KG1 (cell line): Measurements from ENCODE around the gene FSTL1.

Source experiments
- DNase-seq: peaks from one replicate; lab custom pipeline; 2025; lab: John Stamatoyannopoulos, UW

The FSTL1 gene

GRCh38 chr3:120468635-120469295, 18.0 kb upstream of the FSTL1 start:
- DNase-seq: no peak

- DNase-seq: no peak
Observed at GRCh38 chr3:120462409-120462959, 11.7 kb upstream of the FSTL1 start.

- no peak for DNase-seq
Observed at GRCh38 chr3:120461416-120461815, 10.6 kb upstream of the FSTL1 start.

GRCh38 chr3:120460862-120461261, 10.1 kb upstream of the FSTL1 start:
- no peak for DNase-seq

GRCh38 chr3:120460181-120460790, 9.5 kb upstream of the FSTL1 start:
- DNase-seq: no peak

GRCh38 chr3:120459196-120459595, 8.4 kb upstream of the FSTL1 start:
- no peak for DNase-seq

GRCh38 chr3:120457827-120458226, 7.0 kb upstream of the FSTL1 start:
- no peak for DNase-seq

DNA sequence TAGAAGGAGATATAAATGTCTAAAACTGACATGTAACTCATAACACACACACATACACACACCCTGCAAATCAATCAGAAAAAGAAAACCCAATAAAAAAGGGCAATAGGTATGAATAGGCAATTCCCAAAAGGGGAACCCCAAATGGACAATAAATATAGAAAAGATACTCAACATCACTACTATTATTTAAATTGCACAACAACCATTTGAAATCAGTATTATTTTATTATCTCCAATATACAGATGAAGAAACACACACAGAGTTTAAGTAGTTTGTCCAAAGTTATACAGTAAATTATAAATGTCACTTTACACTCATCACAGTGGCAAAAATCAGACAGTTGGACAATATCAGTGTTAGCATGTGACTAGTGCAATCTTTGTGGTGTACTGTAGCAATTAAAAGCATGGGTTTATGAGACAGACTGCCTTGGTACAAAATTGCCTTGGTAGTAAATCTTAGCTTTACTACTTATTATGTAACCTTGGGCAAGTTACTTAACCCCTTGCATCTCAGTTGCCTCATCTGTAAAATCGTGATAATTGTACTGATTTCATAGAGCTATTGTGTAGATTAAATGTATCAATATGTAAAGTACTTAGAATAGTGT, 3.4 kb upstream of the FSTL1 start:
- DNase-seq: no peak

- DNase-seq: no peak
Observed at GRCh38 chr3:120452816-120453215, 2.0 kb upstream of the FSTL1 start.

GRCh38 chr3:120451806-120452205, 1.0 kb upstream of the FSTL1 start:
- no peak for DNase-seq

- DNase-seq: no peak
Observed at GRCh38 chr3:120451272-120451761, 525 bp upstream of the FSTL1 start.

- DNase-seq: no peak
Observed at GRCh38 chr3:120449701-120450599, 842 bp downstream of the FSTL1 start.

DNA sequence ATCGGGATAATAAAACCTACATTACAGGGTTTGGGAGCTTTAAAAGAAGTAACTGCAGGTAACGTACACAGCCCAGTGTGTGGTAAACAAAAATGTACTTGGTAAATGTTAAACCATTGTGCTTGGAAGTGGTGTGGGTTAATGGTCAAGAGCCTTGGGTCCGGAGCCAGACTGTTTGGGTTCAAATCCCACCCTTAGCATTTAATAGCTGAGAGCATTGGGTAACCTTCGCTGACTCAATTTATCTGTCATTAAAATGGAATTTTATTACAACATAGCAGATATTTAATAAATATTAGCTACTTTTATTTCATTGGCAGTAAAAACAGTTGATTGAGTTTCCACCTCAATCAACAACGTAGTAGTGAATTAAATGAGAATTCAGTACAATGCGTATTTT, 1.5 kb downstream of the FSTL1 start:
- no peak for DNase-seq

GRCh38 chr3:120448756-120449155, 2.0 kb downstream of the FSTL1 start:
- no peak for DNase-seq

GRCh38 chr3:120446891-120447668, 3.7 kb downstream of the FSTL1 start:
- no peak for DNase-seq

- no peak for DNase-seq
Observed at GRCh38 chr3:120445654-120446053, 5.1 kb downstream of the FSTL1 start.

- DNase-seq: no peak
Observed at GRCh38 chr3:120443626-120444123, 7.1 kb downstream of the FSTL1 start.

DNA sequence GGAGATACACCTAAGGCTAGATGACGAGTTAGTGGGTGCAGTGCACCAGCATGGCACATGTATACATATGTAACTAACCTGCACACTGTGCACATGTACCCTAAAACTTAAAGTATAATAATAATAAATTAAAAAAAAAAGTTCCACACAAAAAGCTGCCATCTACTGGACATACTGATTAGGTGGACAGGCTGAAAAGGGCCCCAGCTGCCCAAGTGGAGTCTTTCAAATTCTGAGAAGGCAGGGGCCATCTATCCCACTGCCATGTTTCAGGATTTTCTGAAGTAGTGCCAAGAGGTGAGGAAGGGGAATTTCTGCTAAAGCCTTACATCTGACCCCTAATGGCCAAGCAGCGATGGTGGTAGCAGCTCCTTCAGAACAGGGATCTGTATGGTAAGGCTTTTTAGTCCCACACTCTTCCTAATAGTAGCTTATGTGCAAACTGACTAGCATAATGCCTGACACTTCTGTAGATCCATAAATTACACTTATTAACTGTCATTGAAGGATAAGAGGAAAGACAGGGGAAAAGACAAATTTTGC, 7.7 kb downstream of the FSTL1 start:
- no peak for DNase-seq

- DNase-seq: no peak
Observed at GRCh38 chr3:120441776-120442175, 9.0 kb downstream of the FSTL1 start.

DNA sequence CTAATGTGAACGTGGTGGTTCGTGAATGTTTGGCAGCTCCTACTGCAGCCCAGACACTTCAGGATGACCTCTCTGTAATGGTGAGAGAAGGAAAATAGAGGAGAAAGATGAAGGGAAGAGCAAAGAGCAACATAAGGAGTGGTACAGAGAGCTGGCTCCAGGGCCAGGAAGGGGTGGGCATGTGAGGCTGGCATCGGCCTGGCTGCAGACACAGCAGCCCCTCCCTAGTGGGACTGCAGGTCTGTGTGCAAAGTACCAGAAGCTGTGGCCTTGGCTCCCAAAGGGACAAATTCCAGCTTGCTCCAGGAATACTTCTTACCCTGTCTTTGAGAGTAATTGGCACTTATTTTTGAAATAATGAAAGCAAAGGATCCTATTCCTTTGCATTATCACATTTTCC, 10.0 kb downstream of the FSTL1 start:
- no peak for DNase-seq
